CD14-positive monocyte (primary cell): Measurements from ENCODE around the gene ZFP92. TPM values are rescaled to one million over a fixed set of nuclear protein-coding genes. Genes with fewer than 3 reads are reported as not detected.
"Not testable (repeated sequence)": the region's sequence is repeated elsewhere in the genome, so short reads cannot be mapped to it uniquely, and the experiment has no call there.

ENCODE experiments used
- DNase-seq, 3 donors: peaks; one replicate each; pipeline ENCODE4 v3.0.0-alpha.2; 2011 to 2022
- H2AFZ ChIP-seq: 2 replicates; pipeline ENCODE4 v1.6.0; 2012; ENCODE audit warnings: mild to moderate bottlenecking, low read depth, low read length, inconsistent platforms; ENCODE audit not compliant: insufficient read depth, poor library complexity, severe bottlenecking
- H3K27ac ChIP-seq, 2 donors: 1 replicate in 1 of 2; 2 replicates in 1 of 2; pipeline ENCODE4 v1.5.1; 2012 to 2013; ENCODE audit warnings: low read length in 2 of 2, control low read depth in 1 of 2, inconsistent platforms in 1 of 2, low read depth in 1 of 2, mild to moderate bottlenecking in 1 of 2
- H3K27me3 ChIP-seq, 2 donors: one replicate each; pipeline versions ENCODE4 v1.6.0 to v1.6.1; 2011 to 2013; ENCODE audit warnings: low read length in 2 of 2; ENCODE audit not compliant: control insufficient read depth in 2 of 2, insufficient read depth in 2 of 2
- H3K36me3 ChIP-seq, 2 donors: replicated peaks in 1 of 2; 1 replicate in 1 of 2; 2 replicates in 1 of 2; pipeline versions ENCODE4 v1.5.1 to v1.6.1; 2012 to 2013; ENCODE audit warnings: low read length in 2 of 2, control low read depth in 1 of 2, inconsistent platforms in 1 of 2, mild to moderate bottlenecking in 1 of 2; ENCODE audit not compliant: insufficient read depth in 2 of 2, control insufficient read depth in 1 of 2
- H3K4me1 ChIP-seq, 2 donors: 1 replicate in 1 of 2; 2 replicates in 1 of 2; pipeline versions ENCODE4 v1.5.1 to v1.6.1; 2012 to 2013; ENCODE audit warnings: low read length in 2 of 2, control low read depth in 1 of 2, inconsistent platforms in 1 of 2, mild to moderate bottlenecking in 1 of 2, moderate library complexity in 1 of 2; ENCODE audit not compliant: insufficient read depth in 2 of 2, control insufficient read depth in 1 of 2
- H3K4me2 ChIP-seq: replicated peaks from 2 replicates; pipeline ENCODE3; 2012; ENCODE audit warnings: low read length, moderate library complexity, mild to moderate bottlenecking; ENCODE audit not compliant: poor library complexity, severe bottlenecking; ENCODE audit errors: extremely low read depth
- H3K4me3 ChIP-seq, 3 experiments: fragments of 200-600 bp in 1 of 3; sonication (generic) in 1 of 3; replicated peaks in 1 of 3; 1 replicate in 2 of 3; 2 replicates in 1 of 3; pipeline ENCODE4 v1.5.1; 2011 to 2013; ENCODE audit warnings: low read length in 3 of 3, mild to moderate bottlenecking in 3 of 3, control low read depth in 2 of 3, low read depth in 2 of 3, inconsistent platforms in 1 of 3, moderate library complexity in 1 of 3
- H3K79me2 ChIP-seq: 2 replicates; pipeline ENCODE4 v1.6.0; 2012; ENCODE audit warnings: mild to moderate bottlenecking, control low read depth, inconsistent platforms, low read length, moderate library complexity; ENCODE audit not compliant: insufficient read depth
- H3K9ac ChIP-seq: 2 replicates; pipeline ENCODE4 v1.6.0; 2017; ENCODE audit warnings: low read length, mild to moderate bottlenecking; ENCODE audit not compliant: insufficient read depth, poor library complexity, severe bottlenecking
- H3K9me3 ChIP-seq, 2 donors: replicated peaks in 1 of 2; 1 replicate in 1 of 2; 2 replicates in 1 of 2; pipeline versions ENCODE4 v1.5.1 to v1.6.1; 2012 to 2013; ENCODE audit warnings: low read length in 2 of 2, control low read depth in 1 of 2; ENCODE audit not compliant: control insufficient read depth in 1 of 2, insufficient read depth in 1 of 2
- H4K20me1 ChIP-seq: 2 replicates; pipeline ENCODE4 v1.6.0; 2012; ENCODE audit warnings: mild to moderate bottlenecking, low read length, control low read depth, moderate library complexity; ENCODE audit not compliant: insufficient read depth
- H3K27ac Mint-ChIP-seq, 7 donors: one replicate each; pipeline ENCODE4 v1.8.0; 2020; ENCODE audit warnings: mild to moderate bottlenecking in 7 of 7, mixed read lengths in 7 of 7, moderate library complexity in 6 of 7, inconsistent platforms in 2 of 7
- H3K27me3 Mint-ChIP-seq, 3 donors: one replicate each; pipeline ENCODE4 v1.8.0; 2021 to 2022; ENCODE audit warnings: low read depth in 3 of 3, mild to moderate bottlenecking in 3 of 3, mixed read lengths in 3 of 3, moderate library complexity in 3 of 3, inconsistent platforms in 1 of 3
- H3K36me3 Mint-ChIP-seq, 2 donors: one replicate each; pipeline ENCODE4 v1.8.0; 2020; ENCODE audit warnings: mixed read lengths in 2 of 2, inconsistent platforms in 1 of 2, mild to moderate bottlenecking in 1 of 2
- H3K4me1 Mint-ChIP-seq: one replicate; pipeline ENCODE4 v1.8.0; 2020; ENCODE audit warnings: mild to moderate bottlenecking, mixed read lengths
- H3K4me3 Mint-ChIP-seq, 2 donors: one replicate each; pipeline ENCODE4 v1.8.0; 2020; ENCODE audit warnings: mild to moderate bottlenecking in 2 of 2, mixed read lengths in 2 of 2, moderate library complexity in 1 of 2
- H3K9me3 Mint-ChIP-seq, 7 donors: one replicate each; pipeline ENCODE4 v1.8.0; 2020 to 2022; ENCODE audit warnings: mixed read lengths in 7 of 7, mild to moderate bottlenecking in 6 of 7, moderate library complexity in 6 of 7, inconsistent platforms in 2 of 7
- WGBS: methylation state at CpG from one replicate; pipeline ENCODE4 v1.1.5; 2013; ENCODE audit warnings: missing lambda C conversion rate; ENCODE audit not compliant: insufficient coverage; 5-methylcytosine and 5-hydroxymethylcytosine counted together
- intact Hi-C, 2 donors: fragments of 100-400 bp; cut with micrococcal nuclease; formaldehyde crosslinking; loops; one replicate each; pipeline versions ENCODE4 v1.15.0 to v1.15.1; 2023
- polyA plus RNA-seq, 3 donors: library from polyadenylated mRNA; depleted of rRNA in 1 of 3; unstranded in 2 of 3; stranded (reverse) in 1 of 3; fragments of 300-500 nt in 2 of 3; fragments of >200 nt in 1 of 3; fragmentation: Illumina TruSeq in 2 of 3; gene quantifications; 1 replicate in 2 of 3; 2 replicates in 1 of 3; pipeline ENCODE4 v1.2.3, GENCODE V29; 2012 to 2021
- TF ChIP-seq, protein P1 (sequence below): fragments of 200-600 bp; IDR thresholded peaks from one replicate; pipeline ENCODE4 v1.8.0; 2022; ENCODE audit warnings: antibody characterized with exemption, mild to moderate bottlenecking

ZFP92 gene
- polyA plus RNA-seq, 3 donors = 0.04 to 0.96 (median 0.13) TPM

DNA sequence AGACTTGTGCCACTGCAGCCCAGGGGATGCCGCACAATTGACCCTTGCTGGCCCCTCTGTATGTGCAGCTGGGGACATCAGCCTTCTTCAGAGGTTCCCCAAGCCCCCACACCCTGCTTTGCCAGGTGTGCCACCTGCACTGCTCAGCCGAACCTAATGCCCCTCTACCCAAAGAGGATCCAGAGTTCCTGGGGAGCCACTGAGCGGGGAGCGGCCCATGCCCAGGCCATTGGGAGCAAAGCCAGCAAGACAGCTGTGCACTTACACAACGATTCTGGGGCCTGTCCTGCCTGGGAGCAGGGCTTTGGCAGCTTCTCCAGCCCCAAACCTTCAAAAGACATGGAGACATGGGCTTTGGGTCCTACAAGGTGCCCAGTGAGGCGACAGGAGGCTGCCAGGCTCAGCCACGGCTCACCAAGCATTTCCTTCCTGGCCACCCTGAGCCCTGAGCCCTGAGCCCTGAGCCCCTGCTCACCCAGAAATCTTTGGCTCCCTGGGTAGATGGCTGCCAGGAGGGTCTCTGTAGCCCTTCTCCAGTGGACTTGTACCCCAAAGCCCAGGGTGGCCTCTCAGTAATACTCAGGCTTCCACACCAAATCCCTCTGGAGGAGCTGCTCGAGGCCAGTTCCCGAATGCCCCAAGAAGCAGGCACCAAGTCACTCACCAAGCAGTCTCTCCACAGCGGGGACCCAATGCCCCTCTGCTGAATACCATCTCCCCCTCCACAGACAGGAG is 23.1 kb upstream of the ZFP92 start:
- no peak for DNase-seq
- Histone ChIP-seq H3K4me1 (no peaks in the 10 kb centered on the region), H3K4me3 (no peak overlapping the region), H3K36me3 (no peaks in the 10 kb centered on the region), H4K20me1 (no peaks in the 10 kb centered on the region), H3K9me3 (peaks cover 0 to 19% of the 10 kb centered on the region in 2 donors), H3K9ac (no peak overlapping the region), H3K79me2 (no peaks in the 10 kb centered on the region), H3K4me2 (no peak overlapping the region), H2AFZ (no peak overlapping the region), H3K27ac (no peak overlapping the region), H3K27me3 (no peaks in the 10 kb centered on the region)
- WGBS = 80% methylated on average over 2 of the region's 10 CpGs
- peaks cover 8% of the 10 kb centered on the region for H3K4me1 Mint-ChIP-seq
- intact Hi-C loops = no loop called here
- H3K9me3 Mint-ChIP-seq = peaks cover 0 to 2% (median 0%) of the 10 kb centered on the region in 7 donors
- no peak overlapping the region for H3K27ac Mint-ChIP-seq
- TF ChIP-seq, protein P1, sequence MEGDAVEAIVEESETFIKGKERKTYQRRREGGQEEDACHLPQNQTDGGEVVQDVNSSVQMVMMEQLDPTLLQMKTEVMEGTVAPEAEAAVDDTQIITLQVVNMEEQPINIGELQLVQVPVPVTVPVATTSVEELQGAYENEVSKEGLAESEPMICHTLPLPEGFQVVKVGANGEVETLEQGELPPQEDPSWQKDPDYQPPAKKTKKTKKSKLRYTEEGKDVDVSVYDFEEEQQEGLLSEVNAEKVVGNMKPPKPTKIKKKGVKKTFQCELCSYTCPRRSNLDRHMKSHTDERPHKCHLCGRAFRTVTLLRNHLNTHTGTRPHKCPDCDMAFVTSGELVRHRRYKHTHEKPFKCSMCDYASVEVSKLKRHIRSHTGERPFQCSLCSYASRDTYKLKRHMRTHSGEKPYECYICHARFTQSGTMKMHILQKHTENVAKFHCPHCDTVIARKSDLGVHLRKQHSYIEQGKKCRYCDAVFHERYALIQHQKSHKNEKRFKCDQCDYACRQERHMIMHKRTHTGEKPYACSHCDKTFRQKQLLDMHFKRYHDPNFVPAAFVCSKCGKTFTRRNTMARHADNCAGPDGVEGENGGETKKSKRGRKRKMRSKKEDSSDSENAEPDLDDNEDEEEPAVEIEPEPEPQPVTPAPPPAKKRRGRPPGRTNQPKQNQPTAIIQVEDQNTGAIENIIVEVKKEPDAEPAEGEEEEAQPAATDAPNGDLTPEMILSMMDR = no peak
- peaks cover 0 to 2% (median 0%) of the 10 kb centered on the region in 3 donors for H3K27me3 Mint-ChIP-seq
- no peak overlapping the region for H3K4me3 Mint-ChIP-seq
- H3K36me3 Mint-ChIP-seq = no peaks in the 10 kb centered on the region

DNA sequence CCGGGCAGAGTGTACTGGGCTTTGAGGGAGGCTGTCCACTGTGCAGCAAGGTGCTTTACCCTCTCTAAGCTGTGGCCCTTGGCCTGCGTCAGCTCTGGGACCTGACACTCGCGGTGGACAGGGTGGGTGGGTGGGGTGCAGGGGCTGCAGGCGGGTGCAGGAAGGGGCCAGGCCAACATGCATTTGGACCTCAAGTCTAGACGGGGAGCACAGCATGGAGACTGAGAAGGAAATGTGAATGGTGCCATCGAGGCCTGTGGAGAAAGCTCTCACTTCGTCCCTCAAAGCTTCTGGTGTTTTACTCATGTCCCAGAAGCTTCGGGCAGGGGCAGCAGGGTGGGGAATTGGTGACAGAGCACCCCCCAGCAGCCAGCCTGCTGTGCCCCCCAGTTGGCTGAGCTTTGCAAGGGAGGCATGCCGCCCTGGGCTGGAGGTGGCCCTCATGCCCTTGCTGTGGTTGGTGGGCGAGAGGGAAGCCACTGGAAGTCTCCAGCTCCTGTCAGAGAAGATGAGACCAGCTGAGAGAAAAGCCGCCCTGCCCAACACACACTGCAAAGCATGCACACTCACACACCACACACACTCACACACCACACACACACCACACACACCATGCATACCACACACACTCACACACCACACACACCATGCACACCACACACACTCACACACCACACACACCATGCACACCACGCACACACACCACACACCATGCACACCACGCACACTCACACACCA is 22.4 kb upstream of the ZFP92 start:
- intact Hi-C loops = no loop called here
- WGBS = 86% methylated on average over 3 of the region's 14 CpGs
- H2AFZ ChIP-seq = no peak overlapping the region
- TF ChIP-seq, protein P1 = no peak
- no peaks in the 10 kb centered on the region for H4K20me1 ChIP-seq
- Mint-ChIP-seq H3K4me3 (no peak overlapping the region), H3K27me3 (peaks cover 0 to 2% (median 0%) of the 10 kb centered on the region in 3 donors), H3K36me3 (no peaks in the 10 kb centered on the region), H3K4me1 (peaks cover 8% of the 10 kb centered on the region), H3K9me3 (peaks cover 0 to 2% (median 0%) of the 10 kb centered on the region in 7 donors), H3K27ac (no peak overlapping the region)
- H3K36me3 ChIP-seq = no peaks in the 10 kb centered on the region
- no peaks in the 10 kb centered on the region for H3K4me1 ChIP-seq
- H3K9me3 ChIP-seq = peaks cover 0 to 12% of the 10 kb centered on the region in 2 donors
- no peak overlapping the region for H3K4me2 ChIP-seq
- H3K27me3 ChIP-seq = no peaks in the 10 kb centered on the region
- no peak for DNase-seq
- no peak overlapping the region for H3K9ac ChIP-seq
- H3K79me2 ChIP-seq = no peaks in the 10 kb centered on the region
- H3K27ac ChIP-seq = no peak overlapping the region
- no peak overlapping the region for H3K4me3 ChIP-seq

DNA sequence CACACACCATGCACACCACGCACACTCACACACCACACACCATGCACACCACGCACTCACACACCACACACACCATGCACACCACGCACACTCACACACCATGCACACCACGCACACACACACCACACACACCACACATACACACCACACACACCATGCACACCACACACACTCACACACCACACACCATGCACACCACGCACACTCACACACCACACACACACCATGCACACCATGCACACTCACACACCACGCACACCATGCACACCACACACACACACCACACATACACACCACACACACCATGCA is 21.9 kb upstream of the ZFP92 start:
- H3K4me1 Mint-ChIP-seq, H3K4me2 ChIP-seq, H4K20me1 ChIP-seq, H3K27ac Mint-ChIP-seq, H3K4me1 ChIP-seq, H3K4me3 ChIP-seq, H2AFZ ChIP-seq, H3K27ac ChIP-seq, H3K4me3 Mint-ChIP-seq, H3K36me3 ChIP-seq, H3K9me3 Mint-ChIP-seq, H3K36me3 Mint-ChIP-seq, H3K79me2 ChIP-seq, H3K27me3 Mint-ChIP-seq, H3K27me3 ChIP-seq, intact Hi-C loops, DNase-seq, H3K9ac ChIP-seq: not testable (repeated sequence)
- WGBS = 100% methylated on average over 2 of the region's 6 CpGs
- peaks cover 0 to 12% of the 10 kb centered on the region in 2 donors for H3K9me3 ChIP-seq
